Measurements from ENCODE around the gene SHANK3.

SHANK3 gene

GRCh38 chr22:50717709-50718351 is 45.2 kb downstream of the SHANK3 start:
- H3K27ac Mint-ChIP-seq (ENCODE audit: low read depth), result no peak overlapping the region
- no peak overlapping the region for H3K4me3 Mint-ChIP-seq
- no peak for DNase-seq (ENCODE audit: low spot score in 2 of 2)
- peaks cover 29% of the 10 kb centered on the region for H3K27me3 Mint-ChIP-seq
- H3K36me3 Mint-ChIP-seq (ENCODE audit: insufficient read depth), result no peaks in the 10 kb centered on the region
- H3K4me1 Mint-ChIP-seq, result no peaks in the 10 kb centered on the region
- no peaks in the 10 kb centered on the region for H3K9me3 Mint-ChIP-seq
- no peak for ATAC-seq (replicated peaks; ENCODE audit: extremely low read depth, poor library complexity, severe bottlenecking)

GRCh38 chr22:50718352-50718709 is 45.7 kb downstream of the SHANK3 start:
- no peaks in the 10 kb centered on the region for H3K4me1 Mint-ChIP-seq
- ATAC-seq (replicated peaks; ENCODE audit: extremely low read depth, poor library complexity, severe bottlenecking) (no peak), DNase-seq (ENCODE audit: low spot score in 2 of 2) (no peak)
- no peaks in the 10 kb centered on the region for H3K9me3 Mint-ChIP-seq
- no peak overlapping the region for H3K27ac Mint-ChIP-seq (ENCODE audit: low read depth)
- no peak overlapping the region for H3K4me3 Mint-ChIP-seq
- no peaks in the 10 kb centered on the region for H3K36me3 Mint-ChIP-seq (ENCODE audit: insufficient read depth)
- H3K27me3 Mint-ChIP-seq, result peaks cover 29% of the 10 kb centered on the region

GRCh38 chr22:50719814-50720300 is 47.2 kb downstream of the SHANK3 start:
- Mint-ChIP-seq H3K27me3 (peaks cover 29% of the 10 kb centered on the region), H3K4me3 (no peak overlapping the region), H3K9me3 (no peaks in the 10 kb centered on the region), H3K36me3 (ENCODE audit: insufficient read depth) (no peaks in the 10 kb centered on the region), H3K4me1 (no peaks in the 10 kb centered on the region), H3K27ac (ENCODE audit: low read depth) (no peak overlapping the region)
- no peak for DNase-seq (ENCODE audit: low spot score in 2 of 2)
- ATAC-seq (replicated peaks; ENCODE audit: extremely low read depth, poor library complexity, severe bottlenecking), result no peak

GRCh38 chr22:50720301-50721256 is 48.0 kb downstream of the SHANK3 start:
- Mint-ChIP-seq H3K27me3 (peaks cover 26% of the 10 kb centered on the region), H3K4me3 (no peak overlapping the region), H3K4me1 (no peaks in the 10 kb centered on the region), H3K36me3 (ENCODE audit: insufficient read depth) (no peaks in the 10 kb centered on the region), H3K27ac (ENCODE audit: low read depth) (no peak overlapping the region), H3K9me3 (no peaks in the 10 kb centered on the region)
- DNase-seq (ENCODE audit: low spot score in 2 of 2) (no peak), ATAC-seq (replicated peaks; ENCODE audit: extremely low read depth, poor library complexity, severe bottlenecking) (no peak)

- Mint-ChIP-seq H3K4me3 (no peak overlapping the region), H3K9me3 (no peaks in the 10 kb centered on the region), H3K27me3 (peaks cover 18% of the 10 kb centered on the region), H3K27ac (ENCODE audit: low read depth) (no peak overlapping the region), H3K36me3 (ENCODE audit: insufficient read depth) (no peaks in the 10 kb centered on the region), H3K4me1 (no peaks in the 10 kb centered on the region)
- no peak for DNase-seq (ENCODE audit: low spot score in 2 of 2)
- ATAC-seq (replicated peaks; ENCODE audit: extremely low read depth, poor library complexity, severe bottlenecking), result no peak
Observed at GRCh38 chr22:50721257-50721844, 48.7 kb downstream of the SHANK3 start.

GRCh38 chr22:50722048-50722701 is 49.6 kb downstream of the SHANK3 start:
- H3K4me3 Mint-ChIP-seq, result no peak overlapping the region
- DNase-seq (ENCODE audit: low spot score in 2 of 2) (no peak), ATAC-seq (replicated peaks; ENCODE audit: extremely low read depth, poor library complexity, severe bottlenecking) (no peak)
- H3K4me1 Mint-ChIP-seq, result no peaks in the 10 kb centered on the region
- no peaks in the 10 kb centered on the region for H3K9me3 Mint-ChIP-seq
- H3K36me3 Mint-ChIP-seq (ENCODE audit: insufficient read depth), result no peaks in the 10 kb centered on the region
- H3K27ac Mint-ChIP-seq (ENCODE audit: low read depth), result no peak overlapping the region
- H3K27me3 Mint-ChIP-seq, result peaks cover 10% of the 10 kb centered on the region
